HEK293 (cell line): ENCODE data around the gene HTRA1.

Experiments
- CTCF ChIA-PET: fragments of 350-600 bp; formaldehyde crosslinking; extraction: SDS; loops from one replicate; lab custom pipeline; 2021; ENCODE audit warnings: antibody characterized with exemption; lab: Yijun Ruan, JAX
- POLR2A ChIA-PET: fragments of 300-600 bp; formaldehyde crosslinking; extraction: SDS; loops from one replicate; lab custom pipeline; 2020; ENCODE audit warnings: antibody characterized with exemption, inconsistent platforms; lab: Yijun Ruan, JAX
- H3K27ac ChIP-seq: fragments of 200-500 bp; sonication (Bioruptor generic); 2 replicates; pipeline ENCODE4 v1.5.1; 2014; ENCODE audit warnings: low read depth, low read length, control low read depth, inconsistent platforms; ENCODE audit errors: extremely low read depth
- H3K36me3 ChIP-seq, 2 experiments: fragments of 200-500 bp in 1 of 2; sonication (Bioruptor generic) in 1 of 2; 1 replicate in 1 of 2; 2 replicates in 1 of 2; pipeline ENCODE4 v1.5.1; 2014 to 2017; ENCODE audit warnings: inconsistent platforms in 2 of 2, low read length in 2 of 2; ENCODE audit not compliant: control insufficient read depth in 2 of 2, insufficient read depth in 1 of 2
- H3K4me1 ChIP-seq: fragments of 200-500 bp; sonication (Bioruptor generic); 2 replicates; pipeline ENCODE4 v1.5.1; 2014; ENCODE audit warnings: mild to moderate bottlenecking, low read length, inconsistent platforms; ENCODE audit not compliant: control insufficient read depth, insufficient read depth
- H3K4me3 ChIP-seq: 2 replicates; pipeline ENCODE4 v1.5.1; 2011; ENCODE audit warnings: low read depth, mild to moderate bottlenecking, control low read depth, low read length, moderate library complexity
- H3K9me3 ChIP-seq: fragments of 200-500 bp; sonication (Bioruptor generic); 2 replicates; pipeline ENCODE4 v1.5.1; 2014; ENCODE audit warnings: low read depth, low read length, inconsistent platforms; ENCODE audit not compliant: control insufficient read depth, insufficient read depth
- AEBP2 ChIP-seq: fragments of 450-650 bp; formaldehyde crosslinking; IDR thresholded peaks from 2 replicates; pipeline ENCODE4 v1.5.1; 2016; ENCODE audit warnings: missing biosample characterization, missing genetic modification characterization, borderline replicate concordance
- GFI1B ChIP-seq: fragments of 450-650 bp; formaldehyde crosslinking; IDR thresholded peaks from 2 replicates; pipeline ENCODE4 v1.5.1; 2016; ENCODE audit warnings: missing biosample characterization, missing genetic modification characterization
- MYNN ChIP-seq: fragments of 450-650 bp; formaldehyde crosslinking; IDR thresholded peaks from 2 replicates; pipeline ENCODE4 v1.5.1; 2016; ENCODE audit warnings: missing biosample characterization, missing genetic modification characterization, borderline replicate concordance
- PATZ1 ChIP-seq: fragments of 450-650 bp; formaldehyde crosslinking; IDR thresholded peaks from 2 replicates; pipeline ENCODE4 v1.5.1; 2016; ENCODE audit warnings: missing biosample characterization, missing genetic modification characterization
- SETDB1 ChIP-seq: IDR thresholded peaks from one replicate; pipeline ENCODE4 v1.6.1; 2017; ENCODE audit warnings: mild to moderate bottlenecking, low read length, moderate library complexity, mixed read lengths; ENCODE audit not compliant: insufficient read length
- TRIM28 ChIP-seq: IDR thresholded peaks from 2 replicates; pipeline ENCODE4 v1.6.1; 2011; ENCODE audit warnings: low read length, control low read depth, borderline replicate concordance
- WT1 ChIP-seq: fragments of 450-650 bp; formaldehyde crosslinking; IDR thresholded peaks from 2 replicates; pipeline ENCODE4 v1.5.1; 2016; ENCODE audit warnings: missing biosample characterization, missing genetic modification characterization
- YY1 ChIP-seq: fragments of 450-650 bp; formaldehyde crosslinking; IDR thresholded peaks from 2 replicates; pipeline ENCODE4 v1.5.1; 2018; ENCODE audit warnings: missing biosample characterization, missing genetic modification characterization
- ZBTB11 ChIP-seq: fragments of 450-650 bp; formaldehyde crosslinking; conservative IDR thresholded peaks from 2 replicates; pipeline ENCODE4 v1.5.1; 2016; ENCODE audit warnings: low read depth, missing biosample characterization, missing genetic modification characterization
- ZBTB20 ChIP-seq: fragments of 450-650 bp; formaldehyde crosslinking; IDR thresholded peaks from 2 replicates; pipeline ENCODE4 v1.5.1; 2016; ENCODE audit warnings: missing biosample characterization, missing genetic modification characterization
- ZFP69B ChIP-seq: fragments of 450-650 bp; formaldehyde crosslinking; IDR thresholded peaks from 2 replicates; pipeline ENCODE4 v1.5.1; 2016; ENCODE audit warnings: missing biosample characterization, missing genetic modification characterization
- ZIC2 ChIP-seq: fragments of 450-650 bp; formaldehyde crosslinking; IDR thresholded peaks from 2 replicates; pipeline ENCODE4 v1.5.1; 2016; ENCODE audit warnings: missing biosample characterization, missing genetic modification characterization
- ZNF155 ChIP-seq: fragments of 450-650 bp; formaldehyde crosslinking; IDR thresholded peaks from 2 replicates; pipeline ENCODE4 v1.5.1; 2016; ENCODE audit warnings: missing biosample characterization, missing genetic modification characterization
- ZNF157 ChIP-seq: fragments of 450-650 bp; formaldehyde crosslinking; IDR thresholded peaks from 2 replicates; pipeline ENCODE4 v1.5.1; 2016; ENCODE audit warnings: missing biosample characterization, missing genetic modification characterization
- ZNF184 ChIP-seq: fragments of 450-650 bp; IDR thresholded peaks from 2 replicates; pipeline ENCODE4 v1.5.1; 2018; ENCODE audit warnings: missing biosample characterization, mild to moderate bottlenecking, missing genetic modification characterization
- ZNF280C ChIP-seq: fragments of 450-650 bp; formaldehyde crosslinking; IDR thresholded peaks from 2 replicates; pipeline ENCODE4 v1.5.1; 2016; ENCODE audit warnings: missing biosample characterization, missing genetic modification characterization
- ZNF521 ChIP-seq: fragments of 450-650 bp; formaldehyde crosslinking; IDR thresholded peaks from 2 replicates; pipeline ENCODE4 v1.5.1; 2017; ENCODE audit warnings: missing biosample characterization, mild to moderate bottlenecking, missing genetic modification characterization
- ZNF624 ChIP-seq: fragments of 450-650 bp; formaldehyde crosslinking; IDR thresholded peaks from 2 replicates; pipeline ENCODE4 v1.5.1; 2017; ENCODE audit warnings: missing biosample characterization, missing genetic modification characterization
- ZNF658 ChIP-seq: fragments of 450-650 bp; formaldehyde crosslinking; IDR thresholded peaks from 2 replicates; pipeline ENCODE4; 2016; ENCODE audit warnings: missing biosample characterization, missing genetic modification characterization
- ZNF664 ChIP-seq: fragments of 450-650 bp; formaldehyde crosslinking; IDR thresholded peaks from 2 replicates; pipeline ENCODE4 v1.5.1; 2016; ENCODE audit warnings: missing biosample characterization, missing genetic modification characterization
- ZNF776 ChIP-seq: fragments of 450-650 bp; formaldehyde crosslinking; IDR thresholded peaks from 2 replicates; pipeline ENCODE4 v1.5.0; 2017; ENCODE audit warnings: missing biosample characterization, missing genetic modification characterization, borderline replicate concordance
- ZNF785 ChIP-seq: fragments of 450-650 bp; formaldehyde crosslinking; IDR thresholded peaks from 2 replicates; pipeline ENCODE4 v1.5.1; 2016; ENCODE audit warnings: missing biosample characterization, missing genetic modification characterization
- ZXDB ChIP-seq: fragments of 450-650 bp; formaldehyde crosslinking; IDR thresholded peaks from 2 replicates; pipeline ENCODE4 v1.5.1; 2016; ENCODE audit warnings: missing biosample characterization, missing genetic modification characterization

HTRA1 gene

GRCh38 chr10:122445904-122446303, 15.4 kb upstream of the HTRA1 start:
- Histone ChIP-seq H3K36me3 (no peaks in the 10 kb centered on the region), H3K9me3 (no peaks in the 10 kb centered on the region), H3K4me3 (no peak overlapping the region), H3K27ac (no peak overlapping the region), H3K4me1 (peaks cover 2% of the 10 kb centered on the region; the same call in 1 of the 2 replicates)
- POLR2A ChIA-PET: interaction anchor here (0.5 kb wide), 1 partner anchor 1343 kb away, joined by 3 read pairs; no protein-coding TSS in a partner anchor
- TF ChIP-seq ZNF521 (tag by site-specific recombination) (no peak), TRIM28 (no peak)
- CTCF ChIA-PET: interaction anchor here (0.7 to 3.0 kb wide), 2 partner anchors 11 to 120 kb away, joined by 3 to 11 read pairs; no protein-coding TSS in a partner anchor

- CTCF ChIA-PET: interaction anchor here (0.6 to 2.1 kb wide), 4 partner anchors 12 to 517 kb away, joined by 3 to 9 read pairs (median 4); no protein-coding TSS in a partner anchor
- Histone ChIP-seq H3K4me3 (no peak overlapping the region), H3K27ac (no peak overlapping the region), H3K9me3 (no peaks in the 10 kb centered on the region), H3K36me3 (no peaks in the 10 kb centered on the region), H3K4me1 (peaks cover 2% of the 10 kb centered on the region; the same call in 1 of the 2 replicates)
- TF ChIP-seq ZIC2 (tag by site-specific recombination): peak; percentile 90
- no peak for TF ChIP-seq ZNF664 (tag by site-specific recombination)
- no peak for TF ChIP-seq ZNF776 (tag by site-specific recombination)
- TF ChIP-seq AEBP2: no peak
- TF ChIP-seq ZXDB (tag by site-specific recombination): no peak
- no peak for TF ChIP-seq ZNF157 (tag by site-specific recombination)
- no peak for TF ChIP-seq ZFP69B (tag by site-specific recombination)
- TF ChIP-seq YY1 (tag by site-specific recombination): no peak
- TF ChIP-seq WT1 (tag by site-specific recombination): 0 out of 2 replicates have a peak, but pooled peaks have one; percentile 37
- TF ChIP-seq MYNN: no peak
- TF ChIP-seq ZBTB20 (tag by site-specific recombination): 0 out of 2 replicates have a peak, but pooled peaks have one; percentile 47
- 0 out of 2 replicates have a peak, but pooled peaks have one; percentile 35 for TF ChIP-seq TRIM28
- no peak for TF ChIP-seq ZNF658 (tag by site-specific recombination)
- TF ChIP-seq ZNF624 (tag by site-specific recombination): no peak
- no peak for TF ChIP-seq ZNF155 (tag by site-specific recombination)
- TF ChIP-seq ZNF184 (tag by site-specific recombination): no peak
- TF ChIP-seq PATZ1 (tag by site-specific recombination): no peak
- peak; percentile 74 for TF ChIP-seq SETDB1
- TF ChIP-seq ZNF280C (tag by site-specific recombination): no peak
- TF ChIP-seq GFI1B: no peak
- TF ChIP-seq ZNF785 (tag by site-specific recombination): no peak
- no peak for TF ChIP-seq ZBTB11 (tag by site-specific recombination)
- POLR2A ChIA-PET: no interaction called here
These were observed 14.5 kb upstream of the HTRA1 start for GRCh38 chr10:122446668-122447423.
